GM23338 (cell line): ENCODE measurements around the gene C16orf87. TPM values are rescaled to one million over a fixed set of nuclear protein-coding genes. Genes with fewer than 3 reads are reported as not detected.

Experiments
- ATAC-seq: fragments of 200-7000 bp; cut with Tn5 transposase; 3 replicates; pipeline ENCODE4 v1.9.1; 2020
- DNase-seq: peaks from one replicate; pipeline ENCODE4 v3.0.0-alpha.2; 2015; ENCODE audit warnings: low spot score
- H2AFZ ChIP-seq: fragments of 200-600 bp; sonication (generic); 2 replicates; pipeline ENCODE4 v1.8.0; 2016; ENCODE audit warnings: antibody characterized with exemption, mild to moderate bottlenecking, moderate library complexity
- H3F3A ChIP-seq: fragments of 200-600 bp; sonication (generic); replicated peaks from 2 replicates; pipeline ENCODE4 v1.8.0; 2017; ENCODE audit warnings: antibody characterized with exemption, mixed run types, low read depth
- H3K27ac ChIP-seq: fragments of 200-600 bp; sonication (generic); 2 replicates; pipeline ENCODE4 v1.6.1; 2016; ENCODE audit warnings: low read depth
- H3K27me3 ChIP-seq: fragments of 200-600 bp; sonication (generic); 2 replicates; pipeline ENCODE4 v1.8.0; 2016; ENCODE audit warnings: mild to moderate bottlenecking, mixed run types, moderate library complexity; ENCODE audit not compliant: insufficient read depth
- H3K36me3 ChIP-seq: fragments of 200-600 bp; sonication (generic); 2 replicates; pipeline ENCODE4 v1.8.0; 2016; ENCODE audit warnings: mild to moderate bottlenecking; ENCODE audit not compliant: insufficient read depth
- H3K4me1 ChIP-seq: fragments of 200-600 bp; sonication (generic); 2 replicates; pipeline ENCODE4 v1.8.0; 2016; ENCODE audit warnings: mild to moderate bottlenecking, moderate library complexity; ENCODE audit not compliant: insufficient read depth
- H3K4me2 ChIP-seq: fragments of 200-600 bp; sonication (generic); 2 replicates; pipeline ENCODE4 v1.7.1; 2017; ENCODE audit warnings: mixed run types
- H3K4me3 ChIP-seq: fragments of 200-600 bp; sonication (generic); 2 replicates; pipeline ENCODE4 v1.6.1; 2016; ENCODE audit warnings: mixed run types
- H3K79me2 ChIP-seq: fragments of 200-600 bp; sonication (generic); replicated peaks from 2 replicates; pipeline ENCODE4 v1.8.0; 2017; ENCODE audit warnings: mild to moderate bottlenecking; ENCODE audit not compliant: insufficient read depth
- H3K9me2 ChIP-seq: fragments of 200-600 bp; sonication (generic); 2 replicates; pipeline ENCODE4 v1.8.0; 2017; ENCODE audit not compliant: insufficient read depth
- H4K20me1 ChIP-seq: fragments of 200-600 bp; sonication (generic); replicated peaks from 2 replicates; pipeline ENCODE4 v1.8.0; 2017; ENCODE audit warnings: mild to moderate bottlenecking; ENCODE audit not compliant: insufficient read depth
- H3K27ac Mint-ChIP-seq: 2 replicates; pipeline ENCODE4 v1.8.0; 2020; ENCODE audit warnings: inconsistent platforms, mild to moderate bottlenecking, moderate library complexity, mixed read lengths
- H3K27me3 Mint-ChIP-seq: 3 replicates; pipeline ENCODE4 v1.8.0; 2022; ENCODE audit warnings: low read depth, mild to moderate bottlenecking, moderate library complexity, mixed read lengths, inconsistent platforms; ENCODE audit not compliant: insufficient read depth, poor library complexity
- H3K36me3 Mint-ChIP-seq: 3 replicates; pipeline ENCODE4 v1.8.0; 2021; ENCODE audit warnings: low read depth, mild to moderate bottlenecking, inconsistent platforms, moderate library complexity, mixed read lengths
- H3K4me1 Mint-ChIP-seq: 3 replicates; pipeline ENCODE4 v1.8.0; 2020; ENCODE audit warnings: mild to moderate bottlenecking, inconsistent platforms, mixed read lengths
- H3K4me3 Mint-ChIP-seq: 3 replicates; pipeline ENCODE4 v1.8.0; 2021; ENCODE audit warnings: moderate library complexity, mild to moderate bottlenecking, inconsistent platforms, mixed read lengths
- H3K9me3 Mint-ChIP-seq: 3 replicates; pipeline ENCODE4 v1.8.0; 2020; ENCODE audit warnings: moderate library complexity, mild to moderate bottlenecking, inconsistent platforms, mixed read lengths
- CREB1 ChIP-seq: fragments of 250-450 bp; sonication (Bioruptor Pico); IDR thresholded peaks from 2 replicates; pipeline ENCODE4 v1.5.0; 2020; ENCODE audit warnings: low read depth, mild to moderate bottlenecking, moderate library complexity
- CTCF ChIP-seq, 2 experiments: fragments of 200-600 bp in 1 of 2; sonication (generic) in 1 of 2; conservative IDR thresholded peaks; 2 replicates each; pipeline versions ENCODE4 v1.5.1 to v1.6.1; 2016 to 2017; ENCODE audit warnings: antibody characterized with exemption in 2 of 2, low read depth in 2 of 2, mild to moderate bottlenecking in 2 of 2, moderate library complexity in 1 of 2
- JUNB ChIP-seq: IDR thresholded peaks from one replicate; pipeline ENCODE4 v1.6.1; 2016; ENCODE audit warnings: antibody characterized with exemption; ENCODE audit not compliant: unreplicated experiment
- NANOG ChIP-seq: IDR thresholded peaks from 2 replicates; pipeline ENCODE4 v1.6.1; 2016; ENCODE audit warnings: antibody characterized with exemption, borderline replicate concordance
- REST ChIP-seq: IDR thresholded peaks from one replicate; pipeline ENCODE4 v1.6.1; 2018; ENCODE audit warnings: antibody characterized with exemption; ENCODE audit not compliant: unreplicated experiment
- STAT1 ChIP-seq: IDR thresholded peaks from one replicate; pipeline ENCODE4 v1.6.1; 2016; ENCODE audit warnings: antibody characterized with exemption; ENCODE audit not compliant: unreplicated experiment
- ZNF114 ChIP-seq: fragments of 250-450 bp; sonication (Bioruptor Pico); IDR thresholded peaks from 2 replicates; pipeline ENCODE4 v1.5.0; 2020; ENCODE audit warnings: mild to moderate bottlenecking, moderate library complexity
- ZNF331 ChIP-seq: fragments of 250-450 bp; sonication (Bioruptor Pico); IDR thresholded peaks from 2 replicates; pipeline ENCODE4 v1.5.0; 2020; ENCODE audit warnings: low read depth, mild to moderate bottlenecking, moderate library complexity
- polyA plus RNA-seq: library from polyadenylated mRNA; unstranded; fragments of >200 nt; fragmentation: Nextera tagmentation; extraction: Ambion mirVana; gene quantifications from 2 replicates; pipeline ENCODE4 v1.2.1, GENCODE V29; 2016
- total RNA-seq: library from RNA; depleted of rRNA; stranded (reverse); fragments of >200 nt; shearing (Covaris generic); gene quantifications from 2 replicates; pipeline ENCODE4 v1.2.3, GENCODE V29; 2014
- TF ChIP-seq, protein P1 (sequence below): fragments of 250-450 bp; sonication (Bioruptor Pico); IDR thresholded peaks from 2 replicates; pipeline ENCODE4 v1.5.0; 2020; ENCODE audit warnings: mild to moderate bottlenecking, moderate library complexity

C16orf87 gene
- total and polyA plus RNA-seq, 2 experiments from 2014 or later, result 23.4 to 46.0 TPM

GRCh38 chr16:46853713-46854443, 22.9 kb upstream of the C16orf87 start (continued):
- TF ChIP-seq REST (no peak), NANOG (no peak)

GRCh38 chr16:46852130-46852529, 21.1 kb upstream of the C16orf87 start:
- Histone ChIP-seq H4K20me1 (no peaks in the 10 kb centered on the region), H2AFZ (no peak overlapping the region), H3K4me1 (no peaks in the 10 kb centered on the region), H3K4me2 (no peak overlapping the region), H3K36me3 (no peaks in the 10 kb centered on the region), H3F3A (no peaks in the 10 kb centered on the region), H3K4me3 (no peak overlapping the region), H3K27ac (no peak overlapping the region), H3K27me3 (no peaks in the 10 kb centered on the region), H3K79me2 (no peaks in the 10 kb centered on the region), H3K9me2 (no peaks in the 10 kb centered on the region)
- Mint-ChIP-seq H3K9me3 (no peaks in the 10 kb centered on the region), H3K27ac (no peak overlapping the region), H3K36me3 (no peaks in the 10 kb centered on the region), H3K27me3 (no peaks in the 10 kb centered on the region), H3K4me3 (no peak overlapping the region), H3K4me1 (peaks cover 25% of the 10 kb centered on the region)
- DNase-seq (no peak), ATAC-seq (no peak)
- TF ChIP-seq CREB1 (CRISPR knock-in tag), result no peak
- no peak for TF ChIP-seq REST
- TF ChIP-seq ZNF331 (CRISPR knock-in tag), result no peak
- TF ChIP-seq NANOG, result no peak
- TF ChIP-seq JUNB, result no peak
- TF ChIP-seq ZNF114, result no peak
- TF ChIP-seq STAT1, result no peak
- TF ChIP-seq, protein P1, sequence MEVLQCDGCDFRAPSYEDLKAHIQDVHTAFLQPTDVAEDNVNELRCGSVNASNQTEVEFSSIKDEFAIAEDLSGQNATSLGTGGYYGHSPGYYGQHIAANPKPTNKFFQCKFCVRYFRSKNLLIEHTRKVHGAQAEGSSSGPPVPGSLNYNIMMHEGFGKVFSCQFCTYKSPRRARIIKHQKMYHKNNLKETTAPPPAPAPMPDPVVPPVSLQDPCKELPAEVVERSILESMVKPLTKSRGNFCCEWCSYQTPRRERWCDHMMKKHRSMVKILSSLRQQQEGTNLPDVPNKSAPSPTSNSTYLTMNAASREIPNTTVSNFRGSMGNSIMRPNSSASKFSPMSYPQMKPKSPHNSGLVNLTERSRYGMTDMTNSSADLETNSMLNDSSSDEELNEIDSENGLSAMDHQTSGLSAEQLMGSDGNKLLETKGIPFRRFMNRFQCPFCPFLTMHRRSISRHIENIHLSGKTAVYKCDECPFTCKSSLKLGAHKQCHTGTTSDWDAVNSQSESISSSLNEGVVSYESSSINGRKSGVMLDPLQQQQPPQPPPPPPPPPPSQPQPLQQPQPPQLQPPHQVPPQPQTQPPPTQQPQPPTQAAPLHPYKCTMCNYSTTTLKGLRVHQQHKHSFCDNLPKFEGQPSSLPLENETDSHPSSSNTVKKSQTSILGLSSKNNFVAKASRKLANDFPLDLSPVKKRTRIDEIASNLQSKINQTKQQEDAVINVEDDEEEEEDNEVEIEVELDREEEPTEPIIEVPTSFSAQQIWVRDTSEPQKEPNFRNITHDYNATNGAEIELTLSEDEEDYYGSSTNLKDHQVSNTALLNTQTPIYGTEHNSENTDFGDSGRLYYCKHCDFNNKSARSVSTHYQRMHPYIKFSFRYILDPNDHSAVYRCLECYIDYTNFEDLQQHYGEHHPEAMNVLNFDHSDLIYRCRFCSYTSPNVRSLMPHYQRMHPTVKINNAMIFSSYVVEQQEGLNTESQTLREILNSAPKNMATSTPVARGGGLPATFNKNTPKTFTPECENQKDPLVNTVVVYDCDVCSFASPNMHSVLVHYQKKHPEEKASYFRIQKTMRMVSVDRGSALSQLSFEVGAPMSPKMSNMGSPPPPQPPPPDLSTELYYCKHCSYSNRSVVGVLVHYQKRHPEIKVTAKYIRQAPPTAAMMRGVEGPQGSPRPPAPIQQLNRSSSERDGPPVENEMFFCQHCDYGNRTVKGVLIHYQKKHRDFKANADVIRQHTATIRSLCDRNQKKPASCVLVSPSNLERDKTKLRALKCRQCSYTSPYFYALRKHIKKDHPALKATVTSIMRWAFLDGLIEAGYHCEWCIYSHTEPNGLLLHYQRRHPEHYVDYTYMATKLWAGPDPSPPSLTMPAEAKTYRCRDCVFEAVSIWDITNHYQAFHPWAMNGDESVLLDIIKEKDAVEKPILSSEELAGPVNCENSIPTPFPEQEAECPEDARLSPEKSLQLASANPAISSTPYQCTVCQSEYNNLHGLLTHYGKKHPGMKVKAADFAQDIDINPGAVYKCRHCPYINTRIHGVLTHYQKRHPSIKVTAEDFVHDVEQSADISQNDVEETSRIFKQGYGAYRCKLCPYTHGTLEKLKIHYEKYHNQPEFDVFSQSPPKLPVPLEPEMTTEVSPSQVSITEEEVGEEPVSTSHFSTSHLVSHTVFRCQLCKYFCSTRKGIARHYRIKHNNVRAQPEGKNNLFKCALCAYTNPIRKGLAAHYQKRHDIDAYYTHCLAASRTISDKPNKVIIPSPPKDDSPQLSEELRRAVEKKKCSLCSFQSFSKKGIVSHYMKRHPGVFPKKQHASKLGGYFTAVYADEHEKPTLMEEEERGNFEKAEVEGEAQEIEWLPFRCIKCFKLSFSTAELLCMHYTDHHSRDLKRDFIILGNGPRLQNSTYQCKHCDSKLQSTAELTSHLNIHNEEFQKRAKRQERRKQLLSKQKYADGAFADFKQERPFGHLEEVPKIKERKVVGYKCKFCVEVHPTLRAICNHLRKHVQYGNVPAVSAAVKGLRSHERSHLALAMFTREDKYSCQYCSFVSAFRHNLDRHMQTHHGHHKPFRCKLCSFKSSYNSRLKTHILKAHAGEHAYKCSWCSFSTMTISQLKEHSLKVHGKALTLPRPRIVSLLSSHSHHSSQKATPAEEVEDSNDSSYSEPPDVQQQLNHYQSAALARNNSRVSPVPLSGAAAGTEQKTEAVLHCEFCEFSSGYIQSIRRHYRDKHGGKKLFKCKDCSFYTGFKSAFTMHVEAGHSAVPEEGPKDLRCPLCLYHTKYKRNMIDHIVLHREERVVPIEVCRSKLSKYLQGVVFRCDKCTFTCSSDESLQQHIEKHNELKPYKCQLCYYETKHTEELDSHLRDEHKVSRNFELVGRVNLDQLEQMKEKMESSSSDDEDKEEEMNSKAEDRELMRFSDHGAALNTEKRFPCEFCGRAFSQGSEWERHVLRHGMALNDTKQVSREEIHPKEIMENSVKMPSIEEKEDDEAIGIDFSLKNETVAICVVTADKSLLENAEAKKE (CRISPR knock-in tag), result no peak
- TF ChIP-seq CTCF (conservative IDR thresholded peaks at IDR 0.05; ENCODE audit: low read depth in 2 of 2), result no peak
